HG03064 (cell line): ENCODE data around the gene RIMBP2.

Source experiments
- ATAC-seq: cut with Tn5 transposase; IDR thresholded peaks from one replicate; pipeline ENCODE4 v1.9.1; 2021; ENCODE audit warnings: low read depth; ENCODE audit not compliant: unreplicated experiment

Gene RIMBP2

DNA sequence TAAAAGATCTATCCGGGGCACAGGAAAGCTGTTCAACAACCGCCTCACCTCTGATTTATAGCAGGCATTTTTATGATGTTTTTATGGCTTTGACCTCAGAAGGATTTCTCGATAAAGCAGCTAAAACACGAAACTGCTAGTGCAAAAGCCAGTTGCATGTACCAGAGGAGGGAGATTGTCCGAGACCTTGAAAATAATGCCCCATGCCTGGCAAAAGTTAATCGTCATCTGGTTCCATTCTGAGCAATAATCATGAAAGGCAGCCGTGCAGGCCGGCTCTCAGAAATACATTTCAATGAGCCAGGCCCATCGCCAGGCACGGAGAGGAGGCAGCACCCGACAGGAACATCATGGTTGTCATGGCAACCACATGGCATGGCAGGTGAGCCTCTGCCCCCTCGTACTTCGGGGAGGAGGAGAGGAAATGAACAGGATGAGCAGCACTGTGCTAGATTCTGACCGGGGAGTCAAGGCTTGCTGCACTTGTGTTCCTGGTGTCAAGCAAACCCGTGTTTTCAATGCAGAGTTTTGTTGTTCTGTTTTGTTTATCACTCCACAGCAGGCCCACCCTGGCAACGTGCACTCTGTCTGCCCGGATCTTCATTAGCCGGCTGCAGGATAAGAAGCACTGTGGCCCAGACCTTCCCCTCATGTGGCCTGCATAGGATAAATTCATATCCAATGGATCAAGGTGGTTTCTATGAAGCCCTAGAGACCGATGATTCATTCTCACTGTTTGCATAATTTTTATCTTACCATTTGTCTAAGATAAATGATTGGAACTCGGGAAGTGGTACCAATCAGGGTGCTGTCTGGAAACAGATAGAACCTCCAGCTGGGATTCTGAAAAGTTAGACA, 160.2 kb downstream of the RIMBP2 start:
- ATAC-seq, result no peak

GRCh38 chr12:130555221-130555620, 160.9 kb downstream of the RIMBP2 start:
- ATAC-seq, result no peak

- no peak for ATAC-seq
Measured at GRCh38 chr12:130552483-130552996, 163.6 kb downstream of the RIMBP2 start.

- ATAC-seq, result no peak
Measured at GRCh38 chr12:130549361-130549760, 166.7 kb downstream of the RIMBP2 start.

DNA sequence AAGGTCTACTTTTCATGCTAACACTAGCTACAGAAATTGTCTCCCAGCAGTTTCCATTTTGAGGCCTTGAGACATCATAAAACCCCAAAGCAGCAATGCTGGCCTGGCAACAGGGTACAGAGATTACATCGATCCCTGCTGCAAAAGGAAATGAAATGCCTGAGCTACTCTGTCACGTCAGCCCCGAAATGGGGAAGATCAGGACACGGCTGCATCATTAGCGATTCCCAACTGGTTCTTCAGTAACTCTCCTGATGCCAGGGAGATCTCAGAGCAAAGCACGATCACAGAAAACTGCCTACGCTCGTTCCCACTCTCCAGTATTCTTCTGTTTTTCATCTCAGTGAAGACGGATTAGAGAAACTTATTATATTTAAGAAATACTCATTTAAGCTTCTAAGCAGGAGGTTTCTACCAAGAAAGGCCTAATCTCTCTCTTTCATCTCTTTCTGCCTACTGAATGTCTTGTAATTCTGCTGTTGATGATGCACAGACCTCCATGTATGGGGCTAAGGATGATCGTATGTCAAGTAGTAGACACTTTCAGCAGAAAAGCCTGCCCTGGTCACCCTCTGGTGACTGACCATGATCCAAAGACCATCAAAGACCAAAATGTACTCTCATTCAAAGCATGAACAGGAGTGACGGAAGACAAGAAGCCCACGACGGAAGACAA, 168.5 kb downstream of the RIMBP2 start:
- no peak for ATAC-seq

DNA sequence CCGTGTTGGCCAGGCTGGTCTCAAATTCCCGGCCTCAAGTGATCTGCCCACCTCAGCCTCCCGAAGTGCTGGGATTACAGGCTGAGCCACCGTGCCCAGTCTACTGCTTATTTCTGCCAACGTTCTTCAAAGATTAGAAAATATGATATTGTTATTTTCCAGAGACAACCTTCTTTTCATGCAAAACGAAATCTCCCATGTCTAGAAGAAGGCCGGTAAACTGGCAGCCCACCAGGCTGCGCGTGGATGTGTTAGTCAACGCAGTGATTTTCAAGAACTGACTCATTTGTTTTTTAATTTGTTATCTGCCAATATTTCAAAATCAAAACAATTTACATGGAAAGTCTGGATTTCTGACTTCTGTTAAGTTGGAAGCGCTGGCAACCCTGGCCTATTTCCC, 169.6 kb downstream of the RIMBP2 start:
- ATAC-seq, result no peak

- no peak for ATAC-seq
Measured at GRCh38 chr12:130545475-130545874, 170.6 kb downstream of the RIMBP2 start.

DNA sequence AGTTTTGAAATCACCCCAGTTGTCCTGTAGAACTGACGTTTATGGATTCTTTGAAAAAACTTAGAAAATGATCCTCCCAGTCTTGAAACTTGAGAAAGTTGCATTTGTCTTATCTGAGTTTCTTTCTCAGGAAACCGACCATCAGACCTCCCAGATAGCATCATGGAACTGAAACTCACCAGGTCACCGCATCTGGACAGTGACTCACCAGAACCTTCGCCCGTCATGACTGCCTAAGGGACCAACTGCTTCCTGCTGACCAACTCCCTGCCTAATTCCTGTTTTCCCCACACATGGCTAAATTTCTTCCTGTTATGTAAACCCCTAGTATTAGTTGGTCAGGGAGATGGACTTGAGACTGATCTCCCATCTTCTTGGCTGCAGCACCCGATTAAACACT, 175.7 kb downstream of the RIMBP2 start:
- ATAC-seq, result no peak

GRCh38 chr12:130538343-130539095, 177.6 kb downstream of the RIMBP2 start:
- ATAC-seq, result no peak

- ATAC-seq, result no peak
Measured at GRCh38 chr12:130537655-130538054, 178.4 kb downstream of the RIMBP2 start.

DNA sequence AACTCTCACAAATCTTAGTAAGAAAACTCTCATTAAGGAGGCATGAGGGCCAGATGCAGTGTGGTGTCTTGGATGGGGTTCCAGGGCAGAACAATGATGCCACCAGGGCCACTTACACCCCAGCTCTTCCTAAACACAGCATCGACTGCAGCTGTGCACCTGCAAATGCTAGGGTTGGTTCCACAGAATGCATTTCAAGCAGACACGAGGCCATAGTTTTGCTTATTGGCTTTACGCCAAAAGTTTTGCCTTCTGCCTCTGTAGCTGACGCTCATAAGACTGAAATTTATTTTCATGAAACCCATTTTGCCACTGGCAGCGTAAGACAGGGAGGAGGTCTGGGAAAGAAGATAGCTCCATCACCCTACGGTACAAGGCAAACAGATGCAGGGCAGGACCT, 179.0 kb downstream of the RIMBP2 start:
- no peak for ATAC-seq

GRCh38 chr12:130530429-130530828, 185.7 kb downstream of the RIMBP2 start:
- no peak for ATAC-seq

DNA sequence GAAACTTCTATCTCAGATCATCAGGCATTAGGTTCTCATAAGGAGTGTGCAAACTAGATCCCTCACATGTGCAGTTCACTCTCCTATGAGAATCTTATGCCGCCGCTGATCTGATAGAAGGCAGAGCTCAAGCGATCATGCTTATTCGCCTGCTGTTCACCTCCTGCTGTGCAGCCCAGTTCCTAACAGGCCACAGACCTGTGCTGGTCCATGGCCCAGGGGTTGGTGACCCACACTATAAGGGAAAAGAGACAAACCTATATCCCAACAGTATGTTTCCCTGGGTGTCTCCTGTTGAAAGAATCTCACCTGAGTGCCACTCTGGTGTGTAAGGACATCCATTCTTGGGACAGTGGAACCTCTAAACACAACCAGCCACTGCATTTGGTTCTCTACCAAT, 186.3 kb downstream of the RIMBP2 start:
- ATAC-seq, result no peak

DNA sequence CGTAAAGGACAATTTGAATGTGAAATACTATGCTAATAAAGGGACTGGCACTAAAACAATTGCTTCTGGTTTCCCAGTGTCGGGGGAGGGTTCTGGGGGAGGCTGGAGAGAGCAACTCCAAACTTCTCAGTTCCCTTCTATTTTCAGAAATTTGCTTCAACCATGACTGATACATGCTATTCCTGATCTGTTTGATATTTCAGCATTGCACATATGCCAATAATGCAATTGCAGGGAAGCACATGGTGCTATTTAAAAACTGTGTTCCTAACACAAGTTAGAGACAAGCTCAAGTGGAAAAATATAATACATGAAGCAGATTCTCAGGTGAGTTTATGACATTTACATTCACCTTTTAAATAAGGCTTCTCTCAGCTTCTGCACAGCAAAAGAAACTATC, 188.9 kb downstream of the RIMBP2 start:
- no peak for ATAC-seq

DNA sequence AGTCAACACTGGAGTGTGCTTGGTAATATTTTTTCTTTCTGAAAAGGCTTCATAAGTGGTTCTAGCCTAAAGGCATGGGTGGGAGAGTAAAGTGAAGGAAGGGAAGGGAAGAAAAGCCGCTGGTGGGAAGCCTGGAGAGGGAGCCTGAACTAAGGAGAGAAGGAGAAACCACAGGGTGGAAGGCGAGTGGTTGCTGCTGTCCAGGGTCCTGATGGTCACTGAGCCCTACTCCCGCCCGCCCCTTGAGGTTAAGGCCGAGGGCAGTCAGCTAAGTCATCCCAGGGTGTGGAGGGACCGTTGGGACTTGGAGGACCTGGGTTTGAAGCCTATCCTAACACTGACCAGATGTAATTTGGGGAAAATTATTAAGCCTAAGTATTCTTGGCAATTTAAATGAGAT, 189.3 kb downstream of the RIMBP2 start:
- no peak for ATAC-seq

DNA sequence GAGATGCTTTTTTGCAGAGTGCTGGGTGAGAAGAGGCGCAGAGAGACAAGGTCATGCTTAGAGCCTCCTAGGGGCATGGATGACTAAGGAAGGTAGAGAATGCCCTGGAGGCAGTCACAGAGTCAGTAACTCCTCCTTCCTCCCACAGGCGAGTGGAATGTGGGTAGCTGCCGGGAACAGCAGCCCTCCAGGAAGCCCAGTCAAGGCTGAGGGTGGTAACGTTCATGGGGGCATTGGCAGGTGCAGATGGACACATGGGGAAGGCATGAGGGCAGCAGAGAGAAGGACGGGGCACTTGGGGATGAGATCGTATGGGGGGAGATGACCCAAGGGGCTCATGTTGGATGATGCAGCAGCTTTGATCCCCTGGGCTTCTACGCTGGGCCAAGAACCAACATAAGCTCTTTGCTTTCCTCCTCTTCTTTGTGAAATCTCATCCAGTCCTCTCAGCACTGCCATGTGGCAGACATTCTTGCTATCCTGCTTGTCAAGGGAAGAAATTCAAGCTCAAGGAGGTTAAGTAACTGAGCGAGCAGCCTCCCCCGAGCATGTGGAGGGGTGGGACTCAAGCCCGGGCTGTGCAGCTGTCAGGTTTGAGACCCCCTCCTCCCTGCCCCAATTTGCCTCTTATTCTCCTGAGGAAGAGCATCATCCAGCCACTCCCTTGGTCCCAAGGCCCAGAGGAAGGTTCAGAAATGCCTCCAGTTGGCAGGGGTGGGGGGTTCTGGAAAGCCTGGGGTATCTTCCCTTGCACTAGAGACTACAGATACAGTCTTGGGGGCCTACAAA, 190.5 kb downstream of the RIMBP2 start:
- ATAC-seq, result no peak

DNA sequence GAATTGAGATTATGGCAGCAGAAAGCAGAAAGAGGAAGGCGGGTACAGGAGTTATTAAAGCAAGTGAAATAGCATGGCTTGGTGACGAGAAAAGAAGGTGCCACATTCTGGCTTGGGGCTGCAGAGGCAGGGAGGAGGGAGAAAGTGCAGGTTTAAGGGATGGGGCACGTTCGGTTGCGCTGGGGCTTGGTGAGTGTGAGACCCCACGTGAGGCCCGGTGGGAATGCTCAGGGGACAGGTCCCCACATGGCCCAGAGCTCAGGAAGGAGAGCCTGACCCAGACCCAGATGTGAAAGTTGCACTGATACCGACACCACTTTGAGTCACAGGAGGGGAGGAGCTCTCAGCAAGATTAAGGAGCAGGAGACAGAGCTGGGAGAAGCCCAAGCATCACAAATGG, 191.3 kb downstream of the RIMBP2 start:
- no peak for ATAC-seq

GRCh38 chr12:130523863-130524614, 192.1 kb downstream of the RIMBP2 start:
- no peak for ATAC-seq

DNA sequence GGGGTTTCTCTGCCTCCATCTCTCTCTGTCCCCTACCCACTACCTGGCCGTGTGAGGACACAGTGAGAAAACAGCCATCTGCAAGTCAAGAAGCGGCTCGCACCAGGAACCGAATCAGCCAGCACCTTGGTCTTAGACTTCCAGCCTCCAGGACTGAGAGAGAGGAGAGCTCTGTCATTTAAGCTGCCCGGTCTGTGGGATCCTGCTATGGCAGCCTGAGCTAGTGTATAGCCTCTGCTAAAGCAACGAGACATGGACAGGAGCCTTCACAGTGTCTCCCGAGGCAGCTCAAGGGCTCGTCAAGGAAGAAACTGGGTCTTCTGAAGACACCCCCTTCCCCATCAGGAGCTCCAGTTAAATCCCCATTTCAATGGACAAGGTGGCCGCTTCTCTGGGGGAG, 192.9 kb downstream of the RIMBP2 start:
- no peak for ATAC-seq
